GM21717 (cell line): Measurements from ENCODE around the gene DLGAP1.
A peak's percentile ranks its signal among the peaks of the same experiment; 100 is the strongest.
"Not testable (repeated sequence)": the region's sequence is repeated elsewhere in the genome, so short reads cannot be mapped to it uniquely, and the experiment has no call there.

Experiments
- ATAC-seq: cut with Tn5 transposase; IDR thresholded peaks from one replicate; pipeline ENCODE4 v1.9.1; 2021; ENCODE audit warnings: mild to moderate bottlenecking, moderate library complexity; ENCODE audit not compliant: unreplicated experiment

DLGAP1 gene

GRCh38 chr18:3581890-3582289, 873.2 kb downstream of the DLGAP1 start:
- ATAC-seq: no peak

- ATAC-seq: not testable (repeated sequence)
These were observed 874.5 kb downstream of the DLGAP1 start for GRCh38 chr18:3580523-3581025.

GRCh38 chr18:3579701-3580100, 875.4 kb downstream of the DLGAP1 start:
- ATAC-seq: no peak

GRCh38 chr18:3578621-3579020, 876.5 kb downstream of the DLGAP1 start:
- no peak for ATAC-seq

- no peak for ATAC-seq
These were observed 877.7 kb downstream of the DLGAP1 start for GRCh38 chr18:3577281-3577855.

GRCh38 chr18:3572761-3573160, 882.3 kb downstream of the DLGAP1 start:
- no peak for ATAC-seq

GRCh38 chr18:3566851-3567250, 888.3 kb downstream of the DLGAP1 start:
- ATAC-seq: no peak

GRCh38 chr18:3560755-3561154, 894.4 kb downstream of the DLGAP1 start:
- no peak for ATAC-seq

GRCh38 chr18:3554811-3555427, 900.2 kb downstream of the DLGAP1 start:
- ATAC-seq: no peak

- ATAC-seq: no peak
These were observed 901.0 kb downstream of the DLGAP1 start for GRCh38 chr18:3554091-3554601.

GRCh38 chr18:3552305-3552704, 902.8 kb downstream of the DLGAP1 start:
- ATAC-seq: no peak

- no peak for ATAC-seq
These were observed 907.1 kb downstream of the DLGAP1 start for GRCh38 chr18:3547891-3548615.

GRCh38 chr18:3546106-3546505, 909.0 kb downstream of the DLGAP1 start:
- no peak for ATAC-seq

GRCh38 chr18:3544537-3544936, 910.6 kb downstream of the DLGAP1 start:
- no peak for ATAC-seq

- peak; percentile 86 for ATAC-seq
These were observed 913.3 kb downstream of the DLGAP1 start for GRCh38 chr18:3541549-3542386.

GRCh38 chr18:3540805-3541548, 914.1 kb downstream of the DLGAP1 start:
- no peak for ATAC-seq

- ATAC-seq: no peak
These were observed 916.0 kb downstream of the DLGAP1 start for GRCh38 chr18:3538954-3539617.

GRCh38 chr18:3538456-3538855, 916.7 kb downstream of the DLGAP1 start:
- ATAC-seq: no peak

- ATAC-seq: no peak
These were observed 924.3 kb downstream of the DLGAP1 start for GRCh38 chr18:3530807-3531206.

- ATAC-seq: no peak
These were observed 925.5 kb downstream of the DLGAP1 start for GRCh38 chr18:3529601-3530000.
